OCI-M1 (cell line): ENCODE data around the gene NTRK2.

Experiments
- DNase-seq: peaks from one replicate; lab custom pipeline; 2025; lab: John Stamatoyannopoulos, UW

The NTRK2 gene

DNA sequence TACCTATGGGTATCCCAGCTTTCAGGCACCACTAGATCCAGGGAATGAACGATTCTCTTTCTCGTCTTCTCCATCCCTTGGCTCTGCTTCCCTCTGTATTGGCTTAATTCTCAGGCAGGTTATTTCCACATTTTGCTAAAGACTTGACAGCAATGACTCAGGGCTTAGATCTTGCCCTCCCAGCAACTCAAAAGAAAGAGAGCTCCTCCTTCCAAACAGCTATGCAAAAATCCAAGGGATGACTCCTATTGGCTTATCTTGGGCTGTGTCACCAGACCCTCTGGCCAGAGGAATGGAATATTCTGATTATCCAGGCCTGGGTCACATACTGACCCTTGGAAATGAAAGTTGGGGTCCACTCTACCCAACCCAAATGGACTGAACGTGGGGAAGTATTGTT lies 270.2 kb downstream of the NTRK2 start:
- DNase-seq: no peak

GRCh38 chr9:84940294-84940693 lies 270.8 kb downstream of the NTRK2 start:
- no peak for DNase-seq

DNA sequence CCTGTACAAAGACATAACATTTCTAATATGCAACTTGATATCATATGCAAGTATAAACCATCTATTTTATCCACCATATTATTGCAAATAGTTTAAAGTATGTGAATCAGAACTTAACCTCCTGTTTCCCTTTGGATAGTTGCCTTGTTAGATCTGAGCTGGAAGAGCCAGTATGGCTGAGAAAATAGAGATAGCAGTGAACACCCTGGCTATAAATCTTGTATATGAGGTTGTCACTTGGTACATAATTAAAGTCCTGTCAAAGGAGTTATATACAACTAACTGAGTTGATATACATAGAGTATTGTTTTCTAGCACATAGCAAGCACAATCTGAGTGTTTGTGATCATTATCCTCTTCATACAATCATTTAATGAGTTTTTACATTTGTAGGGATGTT lies 272.3 kb downstream of the NTRK2 start:
- no peak for DNase-seq

- no peak for DNase-seq
These were observed 274.0 kb downstream of the NTRK2 start for GRCh38 chr9:84943482-84944050.

GRCh38 chr9:84945878-84946538 lies 276.5 kb downstream of the NTRK2 start:
- no peak for DNase-seq

DNA sequence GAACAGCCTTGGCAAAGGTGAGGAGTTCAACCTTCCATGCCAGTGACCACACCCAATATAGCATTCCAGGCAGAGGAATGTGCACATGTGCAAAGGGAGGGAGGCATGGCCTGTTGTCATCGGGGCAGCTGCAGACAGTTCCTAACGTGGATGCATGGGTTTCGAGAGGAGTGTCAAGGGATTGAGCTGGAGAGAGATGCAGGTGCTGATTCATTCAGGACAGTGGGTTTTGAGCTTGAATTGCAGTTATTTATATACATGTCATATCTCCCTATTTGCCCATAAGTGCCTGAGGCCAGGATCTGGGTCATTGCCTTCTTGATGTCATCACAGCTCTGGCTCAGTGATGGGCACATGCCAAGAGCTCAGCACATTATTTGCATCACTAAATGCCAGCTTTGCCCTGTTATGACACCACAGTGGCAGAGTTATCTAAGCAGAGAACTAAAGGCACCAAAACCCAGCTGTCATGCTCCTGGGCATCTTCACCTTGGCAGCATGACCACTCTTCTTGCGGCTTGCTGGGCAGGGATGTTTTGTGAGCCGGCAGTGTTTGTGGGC lies 278.0 kb downstream of the NTRK2 start:
- DNase-seq: no peak

GRCh38 chr9:84949258-84949657 lies 279.7 kb downstream of the NTRK2 start:
- no peak for DNase-seq

DNA sequence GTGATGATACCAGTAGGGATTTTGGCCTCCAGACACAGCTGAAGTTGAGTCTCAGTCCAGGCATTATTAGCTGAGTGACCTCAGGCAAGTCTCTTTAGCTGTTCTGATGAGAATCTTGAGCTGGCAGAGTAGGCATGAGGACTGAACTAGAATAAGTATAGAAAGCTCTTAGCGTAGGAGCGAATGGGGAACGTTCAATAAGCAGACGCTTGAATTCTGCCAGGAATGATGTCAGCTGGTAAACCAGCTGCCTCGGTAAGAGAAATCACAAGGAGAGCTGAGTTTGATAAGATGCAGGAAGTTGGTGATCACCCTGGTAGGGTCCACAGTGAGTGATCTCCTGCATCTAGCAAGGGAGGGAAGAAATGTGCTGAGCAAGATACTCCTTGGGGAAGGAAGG lies 280.4 kb downstream of the NTRK2 start:
- no peak for DNase-seq

DNA sequence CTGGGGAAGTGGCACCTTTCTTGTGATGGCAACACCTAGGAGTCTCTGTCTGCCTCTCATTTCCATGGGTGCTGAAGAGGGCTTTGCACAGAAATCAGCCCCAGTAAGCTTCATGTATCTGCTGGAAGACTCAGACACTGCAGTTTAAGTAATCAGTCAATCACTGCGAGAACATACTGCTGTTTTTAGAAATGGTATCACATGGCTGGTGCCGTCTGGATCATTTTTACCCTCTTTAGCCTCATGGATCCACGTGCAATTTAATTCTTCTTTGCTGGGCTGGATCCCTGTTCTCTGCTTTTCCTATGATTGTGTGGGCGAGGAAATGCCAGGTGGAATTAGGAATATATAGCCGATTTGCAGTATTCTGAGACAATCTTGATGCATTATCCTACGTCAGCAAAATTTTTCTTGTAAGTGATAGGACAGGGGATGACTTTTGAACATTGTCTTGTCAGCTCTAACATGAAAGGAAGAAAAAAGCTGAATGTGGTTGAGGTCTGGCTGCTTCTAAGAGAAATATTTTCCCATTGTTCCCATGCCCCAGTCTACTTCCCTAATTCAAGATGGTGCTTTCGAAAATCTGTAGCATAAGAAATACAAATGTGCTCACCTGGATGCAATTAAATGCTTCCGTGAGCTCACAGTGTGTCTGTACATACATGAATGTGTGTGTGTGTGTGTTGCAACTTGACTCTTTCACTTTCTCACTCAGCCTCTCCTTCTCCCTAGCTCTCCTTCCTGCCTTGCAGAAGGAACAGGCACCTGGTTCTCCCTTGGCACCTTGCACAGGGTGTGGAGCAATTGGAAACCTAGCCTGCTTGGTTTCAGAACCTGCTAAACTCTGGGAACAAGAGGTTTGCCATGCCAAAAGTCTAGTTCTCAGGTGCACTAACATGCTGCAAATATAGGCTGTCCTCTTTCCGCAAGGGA lies 281.6 kb downstream of the NTRK2 start:
- no peak for DNase-seq

- no peak for DNase-seq
These were observed 283.8 kb downstream of the NTRK2 start for GRCh38 chr9:84953252-84953773.

GRCh38 chr9:84953797-84954705 lies 284.5 kb downstream of the NTRK2 start:
- peak; percentile 52 for DNase-seq

- no peak for DNase-seq
These were observed 285.6 kb downstream of the NTRK2 start for GRCh38 chr9:84955155-84955554.

DNA sequence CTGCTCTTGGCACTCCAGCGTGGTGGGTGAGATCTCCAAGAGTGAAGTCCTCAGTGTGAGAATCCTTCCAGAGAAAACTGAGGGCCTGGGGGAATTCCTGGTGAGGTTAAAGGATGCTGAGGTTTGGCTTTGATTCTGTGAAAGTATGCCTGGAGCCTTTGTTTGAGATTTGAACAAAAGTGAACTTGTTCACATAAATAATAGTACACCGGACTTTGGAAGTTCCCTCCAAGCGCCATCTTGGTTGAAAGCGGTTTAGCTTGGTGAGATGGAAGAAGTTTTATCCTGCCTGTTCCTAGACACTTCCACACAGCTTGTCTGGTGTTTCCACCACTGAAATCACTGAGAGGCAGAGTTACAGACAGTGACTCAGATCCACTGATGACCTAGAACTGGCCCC lies 286.4 kb downstream of the NTRK2 start:
- DNase-seq: no peak

GRCh38 chr9:84959339-84959738 lies 289.8 kb downstream of the NTRK2 start:
- no peak for DNase-seq

- no peak for DNase-seq
These were observed 297.6 kb downstream of the NTRK2 start for GRCh38 chr9:84966876-84967830.

- no peak for DNase-seq
These were observed 299.6 kb downstream of the NTRK2 start for GRCh38 chr9:84969084-84969483.

- DNase-seq: no peak
These were observed 300.2 kb downstream of the NTRK2 start for GRCh38 chr9:84969736-84970135.

DNA sequence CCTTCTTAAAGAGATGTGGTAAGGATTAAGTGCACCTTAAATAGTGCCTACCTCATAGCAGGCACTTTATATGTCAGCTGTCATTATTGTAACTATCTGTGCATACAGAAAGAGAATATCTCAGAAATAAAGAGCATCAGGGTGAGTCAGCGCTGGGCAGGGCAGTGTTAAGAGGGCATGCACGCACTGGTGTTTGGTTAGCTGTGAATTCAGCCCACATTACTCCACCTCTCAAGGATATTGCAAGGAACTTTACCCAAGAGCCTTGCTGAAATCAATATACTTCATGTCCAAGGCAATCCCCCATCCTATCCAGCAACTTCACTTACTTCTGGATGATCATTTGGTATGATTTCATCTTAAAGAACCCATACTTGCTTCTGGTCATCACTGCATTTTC lies 300.9 kb downstream of the NTRK2 start:
- DNase-seq: no peak

GRCh38 chr9:84971571-84971970 lies 302.0 kb downstream of the NTRK2 start:
- no peak for DNase-seq

GRCh38 chr9:84974258-84974657 lies 304.7 kb downstream of the NTRK2 start:
- no peak for DNase-seq
